ENCODE measurements around the gene LIME1.
"Not testable (repeated sequence)": the region's sequence is repeated elsewhere in the genome, so short reads cannot be mapped to it uniquely, and the experiment has no call there.

The LIME1 gene

GRCh38 chr20:63709149-63709527, 27.3 kb upstream of the LIME1 start:
- H3K4me1 ChIP-seq (ENCODE audit: control insufficient read depth in 5 of 5, insufficient read depth in 5 of 5, low read length in 5 of 5): peaks cover 12 to 30% (median 26%) of the 10 kb centered on the region in 5 donors
- no peak overlapping the region for H3K27ac ChIP-seq (ENCODE audit: low read depth, low read length)
- peaks cover 7 to 53% (median 39%) of the 10 kb centered on the region in 5 donors for H3K36me3 ChIP-seq (ENCODE audit: control insufficient read depth in 5 of 5, insufficient read depth in 5 of 5, low read length in 5 of 5)
- peak overlapping the region in 4 of 5 donors; percentile 55 to 87 (median 74) for H3K4me3 ChIP-seq (ENCODE audit: low read depth in 1 of 5, low read length in 5 of 5)
- H3K9me3 ChIP-seq (ENCODE audit: control insufficient read depth in 5 of 5, low read length in 5 of 5): peaks cover 0 to 2% (median 0%) of the 10 kb centered on the region in 5 donors
- H3K27me3 ChIP-seq (ENCODE audit: control insufficient read depth in 5 of 5, insufficient read depth in 4 of 5, low read length in 5 of 5): peaks cover 0 to 2% (median 0%) of the 10 kb centered on the region in 5 donors
- peak overlapping the region in 3 of 5 donors; percentile 81 to 91 (median 89) for H3K9ac ChIP-seq (ENCODE audit: low read length in 5 of 5)

- Histone ChIP-seq H3K36me3 (ENCODE audit: control insufficient read depth in 5 of 5, insufficient read depth in 5 of 5, low read length in 5 of 5) (peaks cover 7 to 42% (median 18%) of the 10 kb centered on the region in 5 donors), H3K4me3 (ENCODE audit: low read depth in 1 of 5, low read length in 5 of 5) (no peak overlapping the region), H3K9ac (ENCODE audit: low read length in 5 of 5) (no peak overlapping the region), H3K4me1 (ENCODE audit: control insufficient read depth in 5 of 5, insufficient read depth in 5 of 5, low read length in 5 of 5) (peaks cover 12 to 28% (median 26%) of the 10 kb centered on the region in 5 donors), H3K27ac (ENCODE audit: low read depth, low read length) (no peak overlapping the region), H3K9me3 (ENCODE audit: control insufficient read depth in 5 of 5, low read length in 5 of 5) (peaks cover 0 to 11% (median 3%) of the 10 kb centered on the region in 5 donors), H3K27me3 (ENCODE audit: control insufficient read depth in 5 of 5, insufficient read depth in 4 of 5, low read length in 5 of 5) (peaks cover 0 to 2% (median 0%) of the 10 kb centered on the region in 5 donors)
Observed at GRCh38 chr20:63711085-63711645, 25.3 kb upstream of the LIME1 start.

GRCh38 chr20:63712191-63712590, 24.3 kb upstream of the LIME1 start:
- H3K36me3 ChIP-seq (ENCODE audit: control insufficient read depth in 5 of 5, insufficient read depth in 5 of 5, low read length in 5 of 5): peaks cover 7 to 38% (median 15%) of the 10 kb centered on the region in 5 donors

GRCh38 chr20:63714858-63715257, 21.6 kb upstream of the LIME1 start:
- Histone ChIP-seq H3K9ac (ENCODE audit: low read length in 5 of 5) (no peak overlapping the region), H3K4me3 (ENCODE audit: low read depth in 1 of 5, low read length in 5 of 5) (no peak overlapping the region), H3K4me1 (ENCODE audit: control insufficient read depth in 5 of 5, insufficient read depth in 5 of 5, low read length in 5 of 5) (peaks cover 0 to 4% (median 0%) of the 10 kb centered on the region in 5 donors), H3K9me3 (ENCODE audit: control insufficient read depth in 5 of 5, low read length in 5 of 5) (peaks cover 0 to 15% (median 9%) of the 10 kb centered on the region in 5 donors), H3K27me3 (ENCODE audit: control insufficient read depth in 5 of 5, insufficient read depth in 4 of 5, low read length in 5 of 5) (no peaks in the 10 kb centered on the region), H3K36me3 (ENCODE audit: control insufficient read depth in 5 of 5, insufficient read depth in 5 of 5, low read length in 5 of 5) (peaks cover 12 to 48% (median 23%) of the 10 kb centered on the region in 5 donors), H3K27ac (ENCODE audit: low read depth, low read length) (no peak overlapping the region)

More at GRCh38 chr20:63712191-63712590, 24.3 kb upstream of the LIME1 start:
- Histone ChIP-seq H3K27ac (ENCODE audit: low read depth, low read length) (no peak overlapping the region), H3K27me3 (ENCODE audit: control insufficient read depth in 5 of 5, insufficient read depth in 4 of 5, low read length in 5 of 5) (no peaks in the 10 kb centered on the region), H3K9me3 (ENCODE audit: control insufficient read depth in 5 of 5, low read length in 5 of 5) (peaks cover 0 to 11% (median 3%) of the 10 kb centered on the region in 5 donors), H3K4me3 (ENCODE audit: low read depth in 1 of 5, low read length in 5 of 5) (no peak overlapping the region), H3K9ac (ENCODE audit: low read length in 5 of 5) (no peak overlapping the region), H3K4me1 (ENCODE audit: control insufficient read depth in 5 of 5, insufficient read depth in 5 of 5, low read length in 5 of 5) (peaks cover 6 to 17% (median 16%) of the 10 kb centered on the region in 5 donors)

DNA sequence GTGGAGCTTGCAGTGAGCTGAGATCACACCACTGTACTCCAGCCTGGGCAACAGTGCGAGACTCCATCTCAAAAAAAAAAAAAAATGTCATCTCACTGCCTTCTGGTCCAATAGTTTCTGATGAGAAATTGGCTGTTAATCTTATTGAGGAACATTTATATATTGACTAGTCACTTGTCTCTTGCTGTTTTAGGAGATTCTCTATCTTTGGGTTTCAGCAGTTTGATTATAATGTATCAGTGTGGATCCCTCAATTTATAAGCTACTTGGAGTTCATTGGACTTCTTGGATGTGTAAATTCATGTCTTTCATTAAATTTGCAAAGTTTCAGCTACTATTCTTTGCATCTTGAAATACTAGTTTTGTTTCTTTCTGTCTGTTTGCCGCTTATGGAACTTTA, 17.5 kb upstream of the LIME1 start:
- H3K9me3 ChIP-seq (ENCODE audit: control insufficient read depth in 5 of 5, low read length in 5 of 5): peaks cover 0 to 15% (median 9%) of the 10 kb centered on the region in 5 donors
- H3K4me1 ChIP-seq (ENCODE audit: control insufficient read depth in 5 of 5, insufficient read depth in 5 of 5, low read length in 5 of 5): no peaks in the 10 kb centered on the region
- H3K4me3 ChIP-seq (ENCODE audit: low read depth in 1 of 5, low read length in 5 of 5): no peak overlapping the region
- H3K9ac ChIP-seq (ENCODE audit: low read length in 5 of 5): no peak overlapping the region
- peaks cover 6 to 39% (median 26%) of the 10 kb centered on the region in 5 donors for H3K36me3 ChIP-seq (ENCODE audit: control insufficient read depth in 5 of 5, insufficient read depth in 5 of 5, low read length in 5 of 5)
- H3K27me3 ChIP-seq (ENCODE audit: control insufficient read depth in 5 of 5, insufficient read depth in 4 of 5, low read length in 5 of 5): no peaks in the 10 kb centered on the region
- H3K27ac ChIP-seq (ENCODE audit: low read depth, low read length): no peak overlapping the region

GRCh38 chr20:63722967-63723622, 13.4 kb upstream of the LIME1 start:
- not testable (repeated sequence) for H3K4me1 ChIP-seq (ENCODE audit: control insufficient read depth in 5 of 5, insufficient read depth in 5 of 5, low read length in 5 of 5); H3K4me3 ChIP-seq (ENCODE audit: low read depth in 1 of 5, low read length in 5 of 5); H3K9ac ChIP-seq (ENCODE audit: low read length in 5 of 5); H3K27ac ChIP-seq (ENCODE audit: low read depth, low read length); H3K27me3 ChIP-seq (ENCODE audit: control insufficient read depth in 5 of 5, insufficient read depth in 4 of 5, low read length in 5 of 5)
- H3K36me3 ChIP-seq (ENCODE audit: control insufficient read depth in 5 of 5, insufficient read depth in 5 of 5, low read length in 5 of 5): peaks cover 6 to 25% (median 16%) of the 10 kb centered on the region in 5 donors
- H3K9me3 ChIP-seq (ENCODE audit: control insufficient read depth in 5 of 5, low read length in 5 of 5): peaks cover 0 to 12% (median 9%) of the 10 kb centered on the region in 5 donors

GRCh38 chr20:63730189-63730733, 6.2 kb upstream of the LIME1 start:
- H3K4me1 ChIP-seq (ENCODE audit: control insufficient read depth in 5 of 5, insufficient read depth in 5 of 5, low read length in 5 of 5): not testable (repeated sequence)

GRCh38 chr20:63731410-63731809, 5.1 kb upstream of the LIME1 start:
- Histone ChIP-seq H3K9ac (ENCODE audit: low read length in 5 of 5) (no peak overlapping the region), H3K4me1 (ENCODE audit: control insufficient read depth in 5 of 5, insufficient read depth in 5 of 5, low read length in 5 of 5) (peaks cover 0 to 10% (median 3%) of the 10 kb centered on the region in 5 donors), H3K27ac (ENCODE audit: low read depth, low read length) (no peak overlapping the region), H3K36me3 (ENCODE audit: control insufficient read depth in 5 of 5, insufficient read depth in 5 of 5, low read length in 5 of 5) (peaks cover 0 to 56% (median 33%) of the 10 kb centered on the region in 5 donors), H3K4me3 (ENCODE audit: low read depth in 1 of 5, low read length in 5 of 5) (no peak overlapping the region), H3K27me3 (ENCODE audit: control insufficient read depth in 5 of 5, insufficient read depth in 4 of 5, low read length in 5 of 5) (no peaks in the 10 kb centered on the region), H3K9me3 (ENCODE audit: control insufficient read depth in 5 of 5, low read length in 5 of 5) (no peaks in the 10 kb centered on the region)

More at GRCh38 chr20:63730189-63730733, 6.2 kb upstream of the LIME1 start:
- H3K4me3 ChIP-seq (ENCODE audit: low read depth in 1 of 5, low read length in 5 of 5); H3K9ac ChIP-seq (ENCODE audit: low read length in 5 of 5); H3K9me3 ChIP-seq (ENCODE audit: control insufficient read depth in 5 of 5, low read length in 5 of 5); H3K27ac ChIP-seq (ENCODE audit: low read depth, low read length); H3K27me3 ChIP-seq (ENCODE audit: control insufficient read depth in 5 of 5, insufficient read depth in 4 of 5, low read length in 5 of 5): not testable (repeated sequence)
- H3K36me3 ChIP-seq (ENCODE audit: control insufficient read depth in 5 of 5, insufficient read depth in 5 of 5, low read length in 5 of 5): peaks cover 0 to 44% (median 25%) of the 10 kb centered on the region in 5 donors

DNA sequence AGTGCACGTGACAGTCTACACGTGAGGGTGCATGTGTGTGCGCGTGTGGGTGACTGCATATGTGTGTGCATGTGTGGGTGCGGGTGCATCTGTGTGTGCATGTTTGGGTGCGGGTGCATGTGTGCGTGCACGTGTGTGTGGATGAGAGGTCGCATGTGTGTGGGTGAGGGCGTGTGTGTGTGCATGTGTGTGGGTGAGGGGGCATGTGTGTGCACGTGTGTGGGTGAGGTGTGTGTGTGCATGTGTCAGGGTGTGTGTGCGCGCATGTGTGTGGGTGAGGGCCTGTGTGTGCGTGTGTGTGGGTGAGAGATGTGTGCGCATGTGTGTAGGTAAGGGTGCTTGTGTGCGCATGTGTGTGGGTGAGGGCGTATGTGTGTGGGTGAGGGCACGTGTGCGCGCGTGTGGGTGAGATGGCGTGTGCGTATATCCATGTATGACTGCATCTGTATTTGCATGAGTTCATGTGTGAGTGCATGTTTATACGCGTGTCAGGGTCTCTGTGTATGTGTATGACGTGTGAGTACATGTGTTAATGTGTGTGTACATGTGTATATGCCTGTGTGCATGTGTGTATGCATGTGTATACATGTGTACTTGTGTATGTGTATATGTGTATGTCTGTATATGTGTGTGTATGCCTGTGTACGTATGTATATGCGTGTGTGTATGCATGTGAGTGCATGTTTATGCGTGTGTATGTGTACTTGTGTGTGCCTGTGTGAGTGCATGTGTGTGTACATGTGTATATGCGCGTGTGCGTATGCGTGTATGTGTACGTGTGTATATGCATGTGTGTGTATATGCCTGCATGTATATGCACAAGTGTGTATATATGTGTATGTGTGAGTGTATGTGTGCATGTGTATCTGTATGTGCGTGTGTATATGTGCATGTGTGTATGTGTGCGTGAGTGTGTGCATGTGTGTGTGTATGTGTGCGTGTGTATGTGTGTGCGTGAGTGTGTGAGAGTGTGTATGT, 4.1 kb upstream of the LIME1 start:
- Histone ChIP-seq H3K4me3 (ENCODE audit: low read depth in 1 of 5, low read length in 5 of 5) (no peak overlapping the region), H3K27me3 (ENCODE audit: control insufficient read depth in 5 of 5, insufficient read depth in 4 of 5, low read length in 5 of 5) (no peaks in the 10 kb centered on the region), H3K27ac (ENCODE audit: low read depth, low read length) (no peak overlapping the region), H3K36me3 (ENCODE audit: control insufficient read depth in 5 of 5, insufficient read depth in 5 of 5, low read length in 5 of 5) (peaks cover 0 to 54% (median 29%) of the 10 kb centered on the region in 5 donors), H3K9me3 (ENCODE audit: control insufficient read depth in 5 of 5, low read length in 5 of 5) (no peaks in the 10 kb centered on the region), H3K9ac (ENCODE audit: low read length in 5 of 5) (no peak overlapping the region), H3K4me1 (ENCODE audit: control insufficient read depth in 5 of 5, insufficient read depth in 5 of 5, low read length in 5 of 5) (peaks cover 2 to 14% (median 3%) of the 10 kb centered on the region in 5 donors)

All from subcutaneous abdominal adipose tissue (tissue), 5 donors.